Activated naive CD4-positive, alpha-beta T cell treated with anti-CD3 and anti-CD28 coated beads, Interleukin-2, amount 50 U/mL, for 72 hours (primary cell): Measurements from ENCODE around the gene WWP2. TPM values are rescaled to one million over a fixed set of nuclear protein-coding genes. Genes with fewer than 3 reads are reported as not detected.
"Not testable (repeated sequence)": the region's sequence is repeated elsewhere in the genome, so short reads cannot be mapped to it uniquely, and the experiment has no call there.

Experiments
- ATAC-seq, 2 donors: fragments of 150-1000 bp; cut with Tn5 transposase; 2 replicates each; pipeline ENCODE4 v1.10.0; 2021; ENCODE audit warnings: mild to moderate bottlenecking in 2 of 2, moderate library complexity in 2 of 2
- DNase-seq, 2 donors: peaks; one replicate each; pipeline ENCODE4 v3.0.0; 2021 to 2022; ENCODE audit warnings: low spot score in 2 of 2
- H3K27ac Mint-ChIP-seq, 2 donors: one replicate each; pipeline ENCODE4 v1.8.0; 2022; ENCODE audit warnings: mild to moderate bottlenecking in 2 of 2, mixed read lengths in 2 of 2
- H3K36me3 Mint-ChIP-seq, 2 donors: one replicate each; pipeline ENCODE4 v1.8.0; 2022; ENCODE audit warnings: mixed read lengths in 2 of 2
- H3K9me3 Mint-ChIP-seq, 2 donors: one replicate each; pipeline ENCODE4 v1.8.0; 2022; ENCODE audit warnings: mixed read lengths in 2 of 2
- total RNA-seq, 2 donors: library from RNA; stranded (reverse); gene quantifications; one replicate each; pipeline ENCODE4 v1.2.3, GENCODE V29; 2022

The WWP2 gene
- total RNA-seq, 2 donors from 2014 or later, result 48.2 to 51.9 TPM

DNA sequence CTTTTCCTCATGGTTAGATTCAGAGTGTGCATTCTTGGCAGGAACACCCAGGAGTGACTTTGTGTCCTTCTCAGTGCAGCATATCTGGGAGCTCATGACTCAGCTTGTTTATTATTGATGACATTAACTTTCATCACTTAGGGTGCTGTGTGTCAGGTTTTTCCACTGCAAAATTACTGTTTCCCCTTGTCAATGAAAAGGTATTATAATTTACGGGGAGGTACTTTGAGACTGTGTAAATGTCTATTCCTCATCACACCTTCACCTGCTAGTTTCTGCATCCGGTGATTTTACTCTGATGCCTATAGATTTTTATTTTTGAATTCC lies 50.5 kb downstream of the WWP2 start:
- ATAC-seq, result no peak
- H3K36me3 Mint-ChIP-seq, result no peaks in the 10 kb centered on the region

DNA sequence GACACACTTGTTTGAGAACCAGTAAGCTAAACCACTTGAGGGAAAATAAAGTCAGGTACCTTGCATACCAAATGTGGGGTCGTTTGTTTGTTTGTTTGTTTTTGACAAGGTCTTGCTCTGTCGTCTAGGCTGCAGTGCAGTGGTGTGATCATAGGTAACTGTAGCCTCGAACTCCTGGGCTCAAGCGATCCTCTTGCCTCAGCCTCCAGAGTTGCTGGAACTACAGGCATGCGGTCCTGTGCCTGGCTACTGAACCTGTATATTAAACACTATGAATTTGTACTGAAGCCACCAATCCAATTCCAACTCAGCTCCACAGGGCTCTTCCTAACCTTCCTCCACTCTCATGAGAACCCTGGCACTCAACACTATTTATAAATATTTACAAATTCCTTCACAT lies 51.9 kb downstream of the WWP2 start:
- Mint-ChIP-seq H3K9me3 (no peaks in the 10 kb centered on the region), H3K27ac (no peak overlapping the region), H3K36me3 (peaks cover 8% of the 10 kb centered on the region in 2 donors)
- DNase-seq (no peak), ATAC-seq (no peak)

More for the DNA sequence above, 50.5 kb downstream of the WWP2 start:
- DNase-seq, result no peak
- Mint-ChIP-seq H3K27ac (peak overlapping the region in 1 of 2 donors; percentile 55), H3K9me3 (no peaks in the 10 kb centered on the region)

DNA sequence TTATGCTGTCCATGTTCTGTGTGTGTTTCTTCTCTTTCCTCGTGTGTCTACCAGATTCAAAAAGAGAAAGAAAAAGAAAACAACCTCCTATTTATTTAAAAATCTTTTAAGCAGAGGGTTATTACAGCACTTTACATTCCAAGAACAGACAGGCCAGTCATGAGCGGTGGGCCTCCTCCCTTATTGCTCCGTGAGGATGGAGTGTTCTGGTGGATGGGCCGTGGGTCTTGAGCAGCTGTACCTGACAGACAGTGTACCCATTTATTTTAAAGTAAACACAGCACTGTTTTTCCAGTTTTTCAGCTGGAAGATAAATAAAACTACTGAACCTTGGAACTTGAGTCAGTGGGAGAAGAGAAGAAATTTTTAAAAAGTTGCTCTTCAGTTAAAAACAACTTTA lies 52.4 kb downstream of the WWP2 start:
- DNase-seq (no peak), ATAC-seq (no peak)
- Mint-ChIP-seq H3K9me3 (no peaks in the 10 kb centered on the region), H3K27ac (no peak overlapping the region), H3K36me3 (peaks cover 8 to 10% of the 10 kb centered on the region in 2 donors)

DNA sequence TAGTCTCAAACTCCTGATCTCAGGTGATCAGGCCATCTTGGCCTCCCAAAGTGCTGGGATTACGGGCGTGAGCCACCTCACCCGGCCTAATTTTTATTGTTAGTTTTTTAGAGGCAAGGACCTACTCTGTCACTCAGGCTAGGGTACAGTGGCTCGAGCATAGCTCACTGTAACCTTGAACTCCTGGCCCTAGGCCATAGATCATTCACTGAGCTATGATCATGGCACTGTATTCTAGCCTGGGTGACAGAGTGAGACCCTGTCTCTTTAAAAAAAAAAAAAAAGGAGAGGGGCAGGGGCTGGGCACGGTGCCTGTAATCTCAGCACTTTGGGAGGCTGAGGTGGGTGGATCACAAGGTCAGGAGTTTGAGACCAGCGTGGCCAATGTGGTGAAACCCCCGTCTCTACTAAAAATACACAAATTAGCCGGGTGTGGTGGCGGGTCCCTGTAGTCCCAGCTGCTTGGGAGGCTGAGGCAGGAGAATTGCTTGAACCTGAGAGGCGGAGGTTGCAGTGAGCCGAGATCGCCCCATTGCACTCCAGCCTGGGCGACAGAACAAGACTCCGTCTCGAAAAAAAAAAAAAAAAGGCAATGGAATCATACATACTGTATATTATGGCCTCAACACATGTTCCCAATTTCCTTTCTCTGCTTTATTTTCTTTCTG lies 53.2 kb downstream of the WWP2 start:
- H3K9me3 Mint-ChIP-seq, ATAC-seq, DNase-seq, H3K27ac Mint-ChIP-seq: not testable (repeated sequence)
- peaks cover 8 to 10% of the 10 kb centered on the region in 2 donors for H3K36me3 Mint-ChIP-seq

DNA sequence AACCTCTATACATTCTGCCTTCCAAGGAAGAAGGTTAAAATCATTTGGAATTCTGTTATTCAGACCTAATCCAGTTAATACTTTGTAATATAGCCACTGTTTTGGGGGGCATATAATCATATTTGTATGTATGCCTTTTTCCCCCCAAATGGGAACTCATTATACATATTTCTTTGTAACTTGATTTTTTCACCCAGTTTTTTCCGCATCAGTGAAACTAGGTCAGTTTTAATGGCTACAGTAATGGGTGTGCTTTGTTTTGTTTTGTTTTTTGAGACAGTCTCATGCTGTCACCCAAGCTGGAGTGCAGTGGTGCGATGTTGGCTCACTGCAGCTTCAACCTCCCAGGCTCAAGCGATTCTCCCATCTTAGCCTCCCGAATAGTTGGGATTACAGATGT lies 54.9 kb downstream of the WWP2 start:
- Mint-ChIP-seq H3K9me3 (no peaks in the 10 kb centered on the region), H3K36me3 (peaks cover 8 to 15% of the 10 kb centered on the region in 2 donors), H3K27ac (no peak overlapping the region)
- DNase-seq (no peak), ATAC-seq (no peak)

DNA sequence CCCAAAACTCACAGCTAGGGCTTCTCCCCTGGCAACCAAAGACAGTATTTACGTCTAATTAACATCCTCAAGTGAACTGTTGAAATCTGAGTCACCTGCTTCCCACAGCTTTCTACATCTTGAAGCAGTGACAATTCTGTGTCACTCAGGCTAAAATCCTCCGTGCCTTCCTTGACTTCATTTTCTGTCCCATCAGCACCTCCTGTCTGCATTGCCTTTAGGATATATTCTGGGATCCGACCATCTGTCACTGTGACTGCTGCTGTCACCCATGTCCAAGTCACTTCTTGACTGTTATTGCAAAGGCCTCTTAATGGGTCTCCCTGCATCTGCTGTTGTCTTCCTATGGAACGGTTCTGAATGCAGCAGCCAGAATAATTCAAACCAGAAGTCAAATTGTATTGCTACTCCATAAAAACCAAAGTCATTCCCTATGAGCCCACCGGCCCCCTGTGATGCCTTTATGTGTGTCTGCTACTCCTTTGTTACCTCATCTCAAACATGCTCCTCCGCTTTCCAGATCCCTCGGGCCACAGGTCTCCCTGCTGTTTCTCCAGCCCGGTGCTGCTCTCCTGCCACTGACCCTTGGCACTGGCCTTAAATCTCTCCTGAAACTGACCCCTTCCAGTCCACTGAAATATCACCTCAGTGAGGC lies 56.9 kb downstream of the WWP2 start:
- Mint-ChIP-seq H3K9me3 (no peaks in the 10 kb centered on the region), H3K27ac (peak overlapping the region in 1 of 2 donors; percentile 61), H3K36me3 (peaks cover 8 to 15% of the 10 kb centered on the region in 2 donors)
- no peak for ATAC-seq
- no peak for DNase-seq

DNA sequence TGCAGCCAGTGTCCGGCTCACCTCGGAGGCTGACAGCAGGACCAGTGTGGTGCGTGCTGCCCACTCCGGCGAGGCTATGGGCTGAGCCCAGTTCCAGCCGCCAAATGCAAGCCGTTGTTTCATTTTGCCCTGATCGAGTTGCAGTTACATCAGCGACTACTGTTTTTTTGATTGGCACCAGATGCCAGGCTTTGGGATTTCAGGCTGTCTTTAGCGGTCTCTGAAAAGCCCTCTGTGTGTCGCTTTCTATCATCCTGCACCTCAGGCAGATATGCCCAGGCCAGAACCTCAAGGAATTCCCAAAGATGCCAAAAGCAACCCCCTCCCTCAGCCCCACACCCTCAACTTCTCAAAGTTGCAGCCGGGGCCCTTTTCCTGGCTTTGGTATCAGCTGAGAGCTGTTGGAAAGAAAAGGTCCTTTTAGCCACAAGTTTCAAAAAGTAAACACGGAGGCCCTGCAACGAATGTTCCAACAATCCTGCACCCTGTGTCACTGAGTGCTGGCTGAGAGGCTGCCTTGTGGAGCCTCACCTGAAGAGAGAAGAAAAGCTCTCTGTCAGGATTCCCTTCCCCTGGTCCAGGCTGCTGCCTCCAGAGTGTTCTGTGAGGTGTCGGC lies 58.9 kb downstream of the WWP2 start:
- DNase-seq (no peak), ATAC-seq (no peak)
- Mint-ChIP-seq H3K36me3 (peaks cover 8 to 15% of the 10 kb centered on the region in 2 donors), H3K27ac (no peak overlapping the region), H3K9me3 (no peaks in the 10 kb centered on the region)

DNA sequence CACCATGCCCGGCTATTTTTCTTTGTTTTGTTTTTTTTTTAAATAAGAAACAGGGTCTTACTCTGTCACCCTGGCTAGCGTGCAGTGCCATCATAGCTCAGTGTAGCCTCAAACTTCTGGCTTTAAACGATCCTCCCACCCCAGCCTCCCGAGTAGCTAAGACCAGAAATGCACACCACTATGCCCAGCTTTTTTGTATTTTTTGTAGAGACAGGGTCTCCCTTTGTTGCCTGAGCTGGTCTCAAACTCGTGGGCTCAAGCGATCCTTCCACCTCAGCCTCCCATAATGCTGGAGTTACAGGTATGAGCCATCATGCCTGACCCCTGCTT lies 59.7 kb downstream of the WWP2 start:
- H3K9me3 Mint-ChIP-seq, result no peaks in the 10 kb centered on the region
- peak overlapping the region; percentile 2 to 50 for H3K27ac Mint-ChIP-seq
- no peak for DNase-seq
- no peak for ATAC-seq
- peaks cover 8 to 15% of the 10 kb centered on the region in 2 donors for H3K36me3 Mint-ChIP-seq

DNA sequence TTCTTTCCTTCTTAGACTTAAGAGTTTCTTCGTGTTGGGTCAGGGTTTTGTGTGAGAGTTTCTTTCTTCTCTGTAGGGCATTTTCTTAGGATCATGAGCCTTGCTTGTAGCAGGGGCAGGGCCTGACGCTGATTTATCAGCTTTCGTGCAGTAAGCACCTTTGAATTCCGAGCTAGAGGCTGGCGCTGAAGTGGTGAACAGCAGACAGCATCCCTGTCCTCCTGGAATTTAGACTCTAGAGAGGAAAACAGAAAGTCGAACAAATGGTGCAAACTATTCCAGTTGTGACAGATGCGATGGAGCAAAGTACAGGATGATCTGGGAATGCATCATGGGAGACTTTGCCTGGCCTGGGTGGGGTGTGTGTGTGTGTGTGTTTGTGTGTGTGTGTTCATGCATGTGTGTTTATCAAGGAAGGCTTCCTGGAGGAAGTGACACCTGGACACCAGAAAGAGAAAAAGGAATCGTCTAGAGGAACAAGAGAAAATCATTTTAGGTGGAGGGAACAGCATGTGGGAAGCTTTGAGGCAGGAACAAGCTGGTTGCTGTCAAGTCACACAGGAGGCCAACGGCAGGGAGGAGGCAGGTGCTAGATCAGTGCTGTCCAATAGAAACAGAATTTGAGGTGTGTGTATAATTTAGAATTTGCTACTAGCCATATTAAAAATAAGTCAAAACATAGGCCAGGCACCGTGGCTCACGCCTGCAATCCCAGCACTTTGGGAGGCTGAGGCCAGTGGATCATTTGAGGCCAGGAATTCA lies 60.2 kb downstream of the WWP2 start:
- H3K36me3 Mint-ChIP-seq, result peaks cover 8 to 15% of the 10 kb centered on the region in 2 donors
- no peak for ATAC-seq
- H3K27ac Mint-ChIP-seq, result peak overlapping the region; percentile 2 to 25
- DNase-seq, result no peak
- no peaks in the 10 kb centered on the region for H3K9me3 Mint-ChIP-seq

DNA sequence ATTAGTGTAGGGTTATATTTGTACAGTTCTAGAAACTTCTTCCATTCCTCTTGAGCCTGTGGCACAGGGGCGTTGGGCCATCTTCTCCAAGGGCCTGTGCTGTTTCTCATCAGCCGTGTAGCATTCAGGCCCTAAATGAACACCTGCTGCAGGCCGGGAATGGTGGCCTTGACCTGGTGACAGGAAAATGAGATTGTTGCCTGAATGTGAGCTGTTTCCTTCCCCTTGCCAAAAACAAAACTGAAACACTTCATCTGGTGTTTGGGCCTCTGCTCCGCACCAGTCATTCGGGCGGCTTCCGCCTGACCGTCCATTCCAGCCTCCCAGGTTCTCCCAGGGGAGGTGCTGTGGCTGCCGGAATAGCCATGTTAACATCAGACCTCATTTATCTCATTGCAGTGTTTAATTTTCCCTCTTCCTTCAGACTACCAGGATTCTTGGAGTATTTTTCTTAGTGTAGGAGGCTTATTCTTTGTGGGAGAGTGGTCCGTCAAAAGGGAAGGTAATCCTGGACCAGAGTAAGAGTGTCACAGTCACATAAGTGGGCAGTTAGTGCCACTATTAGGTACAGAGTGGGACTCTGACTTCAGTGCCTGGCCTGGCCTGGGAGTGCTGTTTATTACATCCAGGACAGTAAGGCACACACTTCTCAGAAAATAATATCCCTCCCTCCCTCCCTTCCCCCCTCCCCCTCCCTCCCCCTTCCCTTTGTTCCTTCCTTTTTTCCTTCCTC lies 61.9 kb downstream of the WWP2 start:
- H3K27ac Mint-ChIP-seq, result peak overlapping the region in 1 of 2 donors; percentile 67
- H3K36me3 Mint-ChIP-seq, result peaks cover 0 to 7% of the 10 kb centered on the region in 2 donors
- no peak for DNase-seq
- no peaks in the 10 kb centered on the region for H3K9me3 Mint-ChIP-seq
- ATAC-seq, result no peak

DNA sequence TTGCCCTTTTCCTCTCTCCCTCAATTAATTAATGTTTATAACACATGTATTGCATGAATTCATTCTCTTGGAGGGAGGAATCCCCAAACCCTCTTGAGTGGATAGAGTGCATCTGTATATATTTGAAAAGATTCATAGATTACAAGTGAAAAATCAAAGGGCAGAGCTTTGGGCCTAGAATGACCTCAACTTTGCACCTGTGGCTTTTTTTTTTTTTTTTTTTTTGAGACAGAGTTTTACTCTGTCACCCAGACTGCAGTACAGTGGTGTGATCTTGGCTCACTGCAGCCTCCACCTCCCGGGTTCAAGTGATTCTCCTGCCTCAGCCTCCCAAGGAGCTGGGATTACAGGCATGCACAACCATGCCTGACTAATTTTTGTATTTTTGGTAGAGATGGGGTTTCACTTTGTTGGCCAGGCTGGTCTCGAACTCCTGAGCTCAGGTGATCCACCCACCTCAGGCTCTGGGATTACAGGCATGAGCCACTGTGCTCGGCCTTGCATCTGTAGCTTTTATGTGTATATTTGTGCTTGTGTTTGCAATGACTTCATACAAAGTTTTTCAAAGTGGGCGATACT lies 62.5 kb downstream of the WWP2 start:
- not testable (repeated sequence) for ATAC-seq, H3K27ac Mint-ChIP-seq, H3K9me3 Mint-ChIP-seq, DNase-seq, H3K36me3 Mint-ChIP-seq

DNA sequence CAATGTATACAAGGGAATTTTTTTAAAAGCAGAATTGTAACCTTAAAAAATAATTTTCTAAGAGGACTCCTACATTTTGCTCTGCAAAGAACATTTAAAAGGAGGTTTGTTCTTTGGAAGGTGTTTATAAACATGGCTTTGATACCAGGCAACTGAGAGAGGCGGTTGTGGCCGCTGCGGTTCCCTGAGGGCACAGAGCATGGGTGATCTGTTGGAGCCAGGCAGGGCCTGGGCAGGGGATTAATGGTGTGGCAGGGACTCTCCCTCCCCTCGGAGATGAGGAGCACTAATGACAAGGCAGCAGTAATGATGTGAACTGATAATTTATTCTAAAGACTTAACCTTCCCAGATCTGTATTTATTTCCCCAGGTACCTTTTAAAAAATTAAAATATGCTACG lies 65.4 kb downstream of the WWP2 start:
- no peaks in the 10 kb centered on the region for H3K36me3 Mint-ChIP-seq
- DNase-seq, result no peak
- H3K9me3 Mint-ChIP-seq, result no peaks in the 10 kb centered on the region
- no peak overlapping the region for H3K27ac Mint-ChIP-seq
- no peak for ATAC-seq

DNA sequence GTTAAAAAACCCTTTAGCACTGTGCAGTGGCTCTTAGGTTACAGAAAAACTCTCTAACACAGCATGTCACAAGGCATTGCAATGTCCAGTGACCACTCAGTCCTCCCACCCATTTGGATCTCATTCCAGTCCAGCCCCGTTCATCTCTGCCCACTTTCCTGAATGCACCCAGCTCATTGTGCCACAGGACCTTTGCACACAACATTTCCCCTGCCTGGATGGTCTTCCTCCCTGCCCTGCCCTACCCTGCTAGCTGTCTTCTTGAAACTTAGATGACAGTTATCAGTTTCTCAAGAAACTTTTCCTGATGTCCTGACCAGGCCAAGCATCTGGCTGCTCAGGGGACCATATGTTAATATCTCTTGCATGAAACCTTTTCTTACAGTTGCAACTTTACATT lies 67.2 kb downstream of the WWP2 start:
- no peaks in the 10 kb centered on the region for H3K9me3 Mint-ChIP-seq
- no peak for ATAC-seq
- peak overlapping the region in 1 of 2 donors; percentile 33 for H3K27ac Mint-ChIP-seq
- DNase-seq, result no peak
- no peaks in the 10 kb centered on the region for H3K36me3 Mint-ChIP-seq

DNA sequence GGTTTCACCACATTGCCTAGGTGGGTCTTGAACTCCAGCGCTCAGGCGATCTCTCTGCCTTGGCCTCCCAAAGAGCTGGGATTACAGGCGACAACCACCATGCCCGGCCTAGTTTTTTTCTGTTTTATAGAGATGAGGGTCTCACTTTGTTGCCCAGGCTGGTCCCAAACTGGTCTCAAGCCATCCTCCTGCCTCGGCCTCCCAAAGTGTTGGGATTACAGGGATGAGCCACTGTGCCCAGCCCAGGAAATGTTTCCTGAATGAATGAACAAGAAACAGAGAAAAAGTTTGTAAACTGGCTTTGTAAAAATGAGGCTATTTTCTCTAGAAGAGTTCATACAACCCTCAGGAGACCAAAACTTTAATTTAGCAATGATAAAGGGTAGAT lies 68.0 kb downstream of the WWP2 start:
- H3K36me3 Mint-ChIP-seq, result no peaks in the 10 kb centered on the region
- DNase-seq, result no peak
- no peaks in the 10 kb centered on the region for H3K9me3 Mint-ChIP-seq
- ATAC-seq, result no peak
- peak overlapping the region in 1 of 2 donors; percentile 51 for H3K27ac Mint-ChIP-seq

DNA sequence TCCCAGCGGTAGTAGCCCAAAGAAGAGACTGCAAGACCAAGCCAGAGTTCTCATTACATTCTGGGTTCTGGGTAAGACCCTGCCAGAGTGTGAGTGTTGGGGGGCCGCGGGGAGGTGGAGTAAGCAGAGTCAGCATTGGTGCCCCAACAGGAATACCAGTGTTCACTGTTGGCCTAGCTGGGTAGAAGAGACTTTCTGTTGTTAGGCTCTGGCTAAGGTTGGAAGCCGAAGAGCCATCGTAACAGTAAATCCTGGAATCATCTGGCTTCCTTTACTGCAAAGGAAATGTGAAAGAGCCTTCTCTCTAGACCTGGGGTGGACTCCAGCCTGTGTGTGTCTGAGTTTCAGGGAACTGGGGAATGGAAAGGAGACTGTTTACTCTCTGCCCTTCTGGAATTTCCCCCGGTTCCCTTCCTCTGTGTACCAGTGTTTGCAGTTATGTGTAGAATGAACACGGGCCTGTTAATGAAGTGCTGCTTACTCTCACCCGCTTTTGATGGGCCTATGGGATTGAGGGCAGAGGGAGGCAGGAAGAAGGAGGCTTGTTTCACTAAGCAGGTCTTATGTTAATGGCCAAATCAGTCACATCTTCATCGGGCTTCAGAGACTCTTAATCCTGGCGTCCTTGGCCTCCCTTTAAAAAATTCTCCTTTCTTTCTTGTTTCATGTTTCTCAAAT lies 68.5 kb downstream of the WWP2 start:
- H3K27ac Mint-ChIP-seq, result peak overlapping the region in 1 of 2 donors; percentile 51
- H3K9me3 Mint-ChIP-seq, result no peaks in the 10 kb centered on the region

More for the DNA sequence above, 68.5 kb downstream of the WWP2 start:
- DNase-seq (no peak), ATAC-seq (no peak)
- no peaks in the 10 kb centered on the region for H3K36me3 Mint-ChIP-seq
